HG03378 (cell line): Measurements from ENCODE around the gene TRIM15.

Source experiments
- ATAC-seq: cut with Tn5 transposase; IDR thresholded peaks from one replicate; pipeline ENCODE4 v1.9.1; 2021; ENCODE audit warnings: mild to moderate bottlenecking, moderate library complexity; ENCODE audit not compliant: unreplicated experiment

Gene TRIM15

GRCh38 chr6:30194797-30195690, 31.7 kb downstream of the TRIM15 start:
- ATAC-seq = no peak

GRCh38 chr6:30195951-30196350, 32.6 kb downstream of the TRIM15 start:
- ATAC-seq = no peak

- no peak for ATAC-seq
Observed at GRCh38 chr6:30196376-30196775, 33.0 kb downstream of the TRIM15 start.

- ATAC-seq = no peak
Observed at GRCh38 chr6:30198166-30199084, 35.1 kb downstream of the TRIM15 start.

GRCh38 chr6:30200551-30201281, 37.4 kb downstream of the TRIM15 start:
- no peak for ATAC-seq

GRCh38 chr6:30202366-30202765, 39.0 kb downstream of the TRIM15 start:
- no peak for ATAC-seq

- ATAC-seq = no peak
Observed at GRCh38 chr6:30204116-30204515, 40.8 kb downstream of the TRIM15 start.

- no peak for ATAC-seq
Observed at GRCh38 chr6:30206152-30206551, 42.8 kb downstream of the TRIM15 start.

GRCh38 chr6:30206799-30207618, 43.7 kb downstream of the TRIM15 start:
- ATAC-seq = no peak

GRCh38 chr6:30207619-30208295, 44.4 kb downstream of the TRIM15 start:
- ATAC-seq = no peak

GRCh38 chr6:30211306-30211705, 48.0 kb downstream of the TRIM15 start:
- ATAC-seq = no peak

GRCh38 chr6:30211899-30212298, 48.6 kb downstream of the TRIM15 start:
- ATAC-seq = no peak

GRCh38 chr6:30212865-30213666, 49.7 kb downstream of the TRIM15 start, which contains the start of gene TRIM26:
TSS of gene TRIM26 (minus strand) at chr6:30213406. CDS start at chr6:30199103, 14,303 bp downstream.
- peak; percentile 82 for ATAC-seq

- no peak for ATAC-seq
Observed at GRCh38 chr6:30213667-30213956, 50.3 kb downstream of the TRIM15 start.

GRCh38 chr6:30213957-30214656, 50.8 kb downstream of the TRIM15 start:
- ATAC-seq = no peak

- no peak for ATAC-seq
Observed at GRCh38 chr6:30214657-30214982, 51.3 kb downstream of the TRIM15 start.

GRCh38 chr6:30216096-30216495, 52.8 kb downstream of the TRIM15 start:
- ATAC-seq = no peak

- ATAC-seq = no peak
Observed at GRCh38 chr6:30219244-30219643, 55.9 kb downstream of the TRIM15 start.
